Heart right ventricle (tissue), 16 donors: ENCODE data around the gene NECTIN1. TPM values are rescaled to one million over a fixed set of nuclear protein-coding genes. Genes with fewer than 3 reads are reported as not detected.

Experiments
- ATAC-seq, 8 donors: fragments of 200-7000 bp; cut with Tn5 transposase; one replicate each; pipeline ENCODE4 v1.9.1; 2020; ENCODE audit warnings: mild to moderate bottlenecking in 8 of 8, moderate library complexity in 8 of 8, moderate number of reproducible peaks in 1 of 8
- DNase-seq, 2 donors: peaks; one replicate each; pipeline ENCODE4 v3.0.0-alpha.2; 2020
- H3K27ac ChIP-seq, 10 donors: fragments of 200-600 bp; sonication (generic) in 2 of 10; one replicate each; pipeline versions ENCODE4 v1.5.0 to v1.8.0; 2020 to 2022; ENCODE audit warnings: mild to moderate bottlenecking in 3 of 10
- H3K27me3 ChIP-seq, 7 donors: fragments of 200-600 bp; one replicate each; pipeline ENCODE4 v1.8.0; 2021 to 2022; ENCODE audit warnings: mild to moderate bottlenecking in 2 of 7
- H3K36me3 ChIP-seq, 9 donors: fragments of 200-600 bp; sonication (generic) in 1 of 9; one replicate each; pipeline versions ENCODE4 v1.5.0 to v1.8.0; 2020 to 2022; ENCODE audit warnings: mild to moderate bottlenecking in 2 of 9
- H3K4me1 ChIP-seq, 9 donors: fragments of 200-600 bp; sonication (generic) in 1 of 9; one replicate each; pipeline versions ENCODE4 v1.5.0 to v1.8.0; 2020 to 2022; ENCODE audit warnings: mild to moderate bottlenecking in 4 of 9
- H3K4me3 ChIP-seq, 10 donors: fragments of 200-600 bp; sonication (generic) in 2 of 10; one replicate each; pipeline versions ENCODE4 v1.5.0 to v1.8.0; 2020 to 2022; ENCODE audit warnings: mild to moderate bottlenecking in 7 of 10, moderate library complexity in 2 of 10
- H3K9me3 ChIP-seq, 11 donors: fragments of 200-600 bp in 10 of 11; sonication (generic) in 2 of 11; one replicate each; pipeline versions ENCODE4 v1.5.0 to v1.8.0; 2013 to 2022; ENCODE audit warnings: mild to moderate bottlenecking in 2 of 11, control low read depth in 1 of 11, moderate library complexity in 1 of 11
- WGBS, 2 donors: extraction: QIAGEN DNeasy Blood & Tissue Kit; methylation state at CpG; one replicate each; pipeline ENCODE4 v1.1.7; 2013; ENCODE audit warnings: inconsistent platforms in 1 of 2; 5-methylcytosine and 5-hydroxymethylcytosine counted together
- intact Hi-C, 10 donors: fragments of 100-400 bp; cut with DNase I; formaldehyde crosslinking; loops; one replicate each; pipeline versions ENCODE4 v1.11.1 to v1.14.2; 2022
- polyA plus RNA-seq, 2 donors: library from polyadenylated mRNA; stranded (reverse); fragments of 200-250 nt; gene quantifications; one replicate each; pipeline ENCODE4 v1.2.3, GENCODE V29; 2013
- total RNA-seq, 10 donors: library from RNA; stranded (reverse); fragmentation: NEBNext Ultra II Directional in 3 of 10; extraction: Animal tissue kit (Norgen Biotek cat#: 25700) in 3 of 10; gene quantifications; one replicate each; pipeline versions ENCODE4 v1.2.1 to v1.2.4, GENCODE V29; 2021 to 2023
- TF ChIP-seq, protein P1 (sequence below), 9 donors: fragments of 200-600 bp; sonication (generic) in 2 of 9; IDR thresholded peaks; one replicate each; pipeline versions ENCODE4 v1.5.0 to v1.8.0; 2021 to 2022; ENCODE audit warnings: antibody characterized with exemption in 9 of 9, mild to moderate bottlenecking in 5 of 9, moderate library complexity in 1 of 9
- donor health status: Arrhythmogenic right ventricular cardiomyopathy.
- donor health status: ischemic (EF 13 %, LVEDD 7.1; RV severe dilation, severe dysfunction).
- donor health status: healthy with polysubstance abuse.
- donor health status: DM: no; HTN: yes; CAD: no.
- donor health status: DM: no; HTN: no; CAD: no.
- donor health status: ischemic (EF 25% LVEDD 6.9; RV normal size, moderate dysfunction).
- donor health status: ischemic (EF 25% LVEDD 5.7; RV mildly dilated, moderate dysfunction).
- donor health status: healthy.
- donor health status: DM: yes; HTN: yes; CAD: no.
- donor health status: Ischemic cardiomyopathy.
- donor health status: ischemic (EF 35%, LVEDD 5.7; RV mildly dilated, moderate dysfunction).
- donor health status: nonischemic (EF 11% LVEDD 7.7; RV severe dilation, severe dysfunction).
- donor health status: DM: yes; HTN: yes; CAD: no.
- donor health status: PGD.
- donor health status: ischemic (EF 29% LVEDD 5.4; RV normal size, mild dysfunction).
- donor health status: nonischemic (EF 23%, LVEDD 6.1; RV moderate dilation, normal function).

NECTIN1 gene
- total and polyA plus RNA-seq, 12 donors = 4.0 to 22.8 (median 10.4) TPM

DNA sequence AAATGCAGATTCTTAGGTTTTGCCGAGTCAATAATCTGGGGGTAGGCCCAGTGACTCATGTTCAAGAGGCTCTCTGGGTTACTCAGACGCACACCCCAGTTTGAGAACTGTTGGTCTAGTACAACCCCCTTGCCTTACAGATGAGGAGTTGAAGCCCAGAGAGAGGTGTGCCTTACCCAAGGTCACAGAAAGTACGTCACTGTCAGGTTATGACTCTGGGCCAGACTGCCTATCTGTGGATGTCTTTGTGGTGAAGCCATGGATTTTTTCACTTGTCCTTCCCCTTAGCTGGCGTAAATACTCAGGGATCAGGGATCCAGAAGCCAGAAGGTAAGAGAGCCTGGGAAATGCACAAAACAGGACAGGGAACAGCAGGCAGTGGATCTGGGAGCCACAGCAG lies 25.2 kb upstream of the NECTIN1 start:
- Histone ChIP-seq H3K36me3 (no peaks in the 10 kb centered on the region), H3K27ac (no peak overlapping the region), H3K4me3 (no peak overlapping the region), H3K9me3 (no peaks in the 10 kb centered on the region), H3K27me3 (peaks cover 0 to 16% (median 0%) of the 10 kb centered on the region in 7 donors), H3K4me1 (peaks cover 0 to 20% (median 0%) of the 10 kb centered on the region in 9 donors)
- peak in 6 of 8 donors; percentile 41 to 85 (median 60) for ATAC-seq
- WGBS, 2 donors = 69 to 72% methylated on average over 4 of the region's 4 CpGs
- intact Hi-C loops = loop anchor here in 1 of 10 donors (10.0 kb wide), 1 partner anchor 131 kb away; no protein-coding TSS in a partner anchor
- no peak for DNase-seq
- TF ChIP-seq, protein P1, sequence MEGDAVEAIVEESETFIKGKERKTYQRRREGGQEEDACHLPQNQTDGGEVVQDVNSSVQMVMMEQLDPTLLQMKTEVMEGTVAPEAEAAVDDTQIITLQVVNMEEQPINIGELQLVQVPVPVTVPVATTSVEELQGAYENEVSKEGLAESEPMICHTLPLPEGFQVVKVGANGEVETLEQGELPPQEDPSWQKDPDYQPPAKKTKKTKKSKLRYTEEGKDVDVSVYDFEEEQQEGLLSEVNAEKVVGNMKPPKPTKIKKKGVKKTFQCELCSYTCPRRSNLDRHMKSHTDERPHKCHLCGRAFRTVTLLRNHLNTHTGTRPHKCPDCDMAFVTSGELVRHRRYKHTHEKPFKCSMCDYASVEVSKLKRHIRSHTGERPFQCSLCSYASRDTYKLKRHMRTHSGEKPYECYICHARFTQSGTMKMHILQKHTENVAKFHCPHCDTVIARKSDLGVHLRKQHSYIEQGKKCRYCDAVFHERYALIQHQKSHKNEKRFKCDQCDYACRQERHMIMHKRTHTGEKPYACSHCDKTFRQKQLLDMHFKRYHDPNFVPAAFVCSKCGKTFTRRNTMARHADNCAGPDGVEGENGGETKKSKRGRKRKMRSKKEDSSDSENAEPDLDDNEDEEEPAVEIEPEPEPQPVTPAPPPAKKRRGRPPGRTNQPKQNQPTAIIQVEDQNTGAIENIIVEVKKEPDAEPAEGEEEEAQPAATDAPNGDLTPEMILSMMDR (IDR thresholded peaks at IDR 0.05) = no peak

- TF ChIP-seq, protein P1 (IDR thresholded peaks at IDR 0.05) = no peak
- Histone ChIP-seq H3K36me3 (no peaks in the 10 kb centered on the region), H3K4me3 (no peak overlapping the region), H3K9me3 (no peaks in the 10 kb centered on the region), H3K27ac (no peak overlapping the region), H3K27me3 (peaks cover 0 to 16% (median 0%) of the 10 kb centered on the region in 7 donors), H3K4me1 (peaks cover 0 to 20% (median 0%) of the 10 kb centered on the region in 9 donors)
- DNase-seq = no peak
- ATAC-seq = peak in 3 of 8 donors; percentile 40 to 48 (median 45)
- WGBS, 2 donors = 39 to 72% methylated on average over 3 of the region's 3 CpGs
- intact Hi-C loops = loop anchor here in 1 of 10 donors (10.0 kb wide), 1 partner anchor 132 kb away; no protein-coding TSS in a partner anchor
Observed at GRCh38 chr11:119752946-119753345, 23.9 kb upstream of the NECTIN1 start.

- Histone ChIP-seq H3K4me1 (peaks cover 0 to 20% (median 0%) of the 10 kb centered on the region in 9 donors), H3K36me3 (no peaks in the 10 kb centered on the region), H3K9me3 (no peaks in the 10 kb centered on the region), H3K27ac (no peak overlapping the region), H3K27me3 (peaks cover 0 to 16% (median 0%) of the 10 kb centered on the region in 7 donors), H3K4me3 (no peak overlapping the region)
- 69 to 83% methylated on average over 5 of the region's 5 CpGs for WGBS, 2 donors
- intact Hi-C loops = loop anchor here in 1 of 10 donors (10.0 kb wide), 1 partner anchor 132 kb away; no protein-coding TSS in a partner anchor
- TF ChIP-seq, protein P1 (IDR thresholded peaks at IDR 0.05) = no peak
- no peak for DNase-seq
- peak in 3 of 8 donors; percentile 4 to 34 (median 16) for ATAC-seq
Observed at GRCh38 chr11:119752345-119752871, 23.4 kb upstream of the NECTIN1 start.

- no peak for ATAC-seq
- no peak overlapping the region for H3K27ac ChIP-seq
- H3K36me3 ChIP-seq = no peaks in the 10 kb centered on the region
- H3K9me3 ChIP-seq = no peaks in the 10 kb centered on the region
- intact Hi-C loops = loop anchor here in 1 of 10 donors (10.0 kb wide), 1 partner anchor 135 kb away; no protein-coding TSS in a partner anchor
- TF ChIP-seq, protein P1 (IDR thresholded peaks at IDR 0.05) = no peak
- peaks cover 0 to 20% (median 0%) of the 10 kb centered on the region in 9 donors for H3K4me1 ChIP-seq
- no peak for DNase-seq
- 78 to 90% methylated on average over 8 of the region's 8 CpGs for WGBS, 2 donors
- peaks cover 0 to 18% (median 4%) of the 10 kb centered on the region in 7 donors for H3K27me3 ChIP-seq
- H3K4me3 ChIP-seq = no peak overlapping the region
Observed at GRCh38 chr11:119750056-119750455, 21.1 kb upstream of the NECTIN1 start.
